ENCODE data around the gene EML3.
A peak's percentile ranks its signal among the peaks of the same experiment; 100 is the strongest.

Gene EML3

DNA sequence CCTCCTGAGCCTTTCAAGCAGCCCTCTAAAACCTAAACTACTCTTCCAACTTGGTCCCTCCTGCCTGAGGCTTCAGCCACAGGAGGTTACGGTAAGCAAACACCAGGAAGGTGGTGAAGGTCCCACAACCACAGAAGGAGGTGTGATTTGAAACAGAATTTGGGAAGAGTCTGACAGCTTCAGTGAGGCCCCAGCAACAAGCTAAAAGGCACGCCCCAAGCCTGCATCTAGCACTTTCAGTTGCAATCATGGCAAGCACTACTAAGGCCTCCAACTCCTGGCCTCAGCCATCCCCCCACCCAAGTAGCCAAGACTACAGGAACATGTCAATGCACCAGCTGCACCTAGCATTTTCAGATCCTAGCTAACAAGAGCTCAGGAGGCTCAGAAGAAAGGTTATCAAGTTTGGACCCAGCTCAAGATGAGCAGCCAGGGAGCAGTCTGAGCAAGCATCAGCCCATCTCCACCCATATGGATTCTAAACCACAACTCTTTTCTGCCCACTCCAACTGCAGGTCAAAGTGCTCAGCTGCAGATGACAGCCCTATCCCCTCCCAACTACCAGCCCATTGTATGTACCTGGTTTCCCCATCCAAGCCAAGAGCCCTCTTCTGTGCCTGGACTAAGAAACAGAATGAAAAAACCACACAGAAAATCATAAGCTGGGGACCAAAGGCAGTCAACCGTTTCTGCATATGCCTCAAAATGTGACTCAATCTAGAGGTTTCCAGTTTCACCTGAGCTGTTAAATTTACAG is 55.5 kb downstream of the EML3 start:
- Histone ChIP-seq H3K27ac (ENCODE audit: low read depth, low read length, severe bottlenecking) (peak overlapping the region; percentile 96), H3K9me3 (ENCODE audit: control insufficient read depth, low read length) (no peaks in the 10 kb centered on the region), H3K4me3 (ENCODE audit: extremely low read depth, insufficient read depth, low read length, poor library complexity, severe bottlenecking) (no peak overlapping the region), H3K36me3 (ENCODE audit: control insufficient read depth, insufficient read depth, low read length) (peaks cover 57% of the 10 kb centered on the region), H3K4me1 (ENCODE audit: control insufficient read depth, insufficient read depth, low read length, poor library complexity, severe bottlenecking) (peaks cover 78% of the 10 kb centered on the region)
- WGBS, 2 experiments (ENCODE audit: insufficient coverage in 2 of 2), result 89 to 92% methylated on average over 3 of the region's 3 CpGs

DNA sequence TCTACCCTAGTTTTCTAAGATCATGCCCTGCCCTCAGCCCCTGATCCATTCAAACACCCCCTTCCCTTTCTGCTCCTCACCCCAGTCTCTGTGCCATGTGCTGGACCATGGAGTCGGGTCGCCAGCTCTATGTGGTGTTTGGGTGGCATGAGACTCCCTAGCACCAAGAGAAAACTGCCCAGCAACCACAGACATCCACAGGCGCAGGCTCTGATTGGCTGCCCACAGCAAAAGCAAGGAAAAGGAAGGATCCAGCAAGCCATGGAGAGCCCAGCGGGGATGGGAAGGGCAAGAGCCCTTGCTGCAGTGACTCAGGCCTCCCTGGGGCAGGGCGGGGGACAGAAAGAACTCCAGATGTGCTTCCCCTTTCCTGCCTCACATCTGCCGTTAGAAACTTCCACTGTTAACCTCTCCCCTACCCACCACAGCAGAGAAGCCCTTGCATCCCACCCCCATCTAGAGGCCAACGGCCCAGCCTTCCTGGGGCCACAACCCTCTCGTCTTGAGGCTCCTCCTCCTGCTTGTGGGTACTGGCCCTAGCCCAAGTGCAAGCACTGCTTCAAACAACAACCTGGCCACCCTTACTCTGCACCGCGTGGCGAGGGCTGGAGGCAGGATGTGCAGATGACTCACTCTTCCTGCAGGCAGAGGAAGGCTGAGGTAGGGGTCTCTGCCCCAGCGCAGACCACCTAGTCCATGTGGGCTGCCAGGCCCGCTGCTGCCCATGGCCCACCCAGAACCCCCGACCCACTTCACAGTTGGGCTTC is 56.3 kb downstream of the EML3 start:
- Histone ChIP-seq H3K36me3 (ENCODE audit: control insufficient read depth, insufficient read depth, low read length) (peaks cover 49% of the 10 kb centered on the region), H3K4me3 (ENCODE audit: extremely low read depth, insufficient read depth, low read length, poor library complexity, severe bottlenecking) (no peak overlapping the region), H3K9me3 (ENCODE audit: control insufficient read depth, low read length) (no peaks in the 10 kb centered on the region), H3K27ac (ENCODE audit: low read depth, low read length, severe bottlenecking) (peak overlapping the region; percentile 96), H3K4me1 (ENCODE audit: control insufficient read depth, insufficient read depth, low read length, poor library complexity, severe bottlenecking) (peaks cover 82% of the 10 kb centered on the region)
- 37 to 44% methylated on average over 5 to 8 of the region's 14 CpGs for WGBS, 2 experiments (ENCODE audit: insufficient coverage in 2 of 2)

DNA sequence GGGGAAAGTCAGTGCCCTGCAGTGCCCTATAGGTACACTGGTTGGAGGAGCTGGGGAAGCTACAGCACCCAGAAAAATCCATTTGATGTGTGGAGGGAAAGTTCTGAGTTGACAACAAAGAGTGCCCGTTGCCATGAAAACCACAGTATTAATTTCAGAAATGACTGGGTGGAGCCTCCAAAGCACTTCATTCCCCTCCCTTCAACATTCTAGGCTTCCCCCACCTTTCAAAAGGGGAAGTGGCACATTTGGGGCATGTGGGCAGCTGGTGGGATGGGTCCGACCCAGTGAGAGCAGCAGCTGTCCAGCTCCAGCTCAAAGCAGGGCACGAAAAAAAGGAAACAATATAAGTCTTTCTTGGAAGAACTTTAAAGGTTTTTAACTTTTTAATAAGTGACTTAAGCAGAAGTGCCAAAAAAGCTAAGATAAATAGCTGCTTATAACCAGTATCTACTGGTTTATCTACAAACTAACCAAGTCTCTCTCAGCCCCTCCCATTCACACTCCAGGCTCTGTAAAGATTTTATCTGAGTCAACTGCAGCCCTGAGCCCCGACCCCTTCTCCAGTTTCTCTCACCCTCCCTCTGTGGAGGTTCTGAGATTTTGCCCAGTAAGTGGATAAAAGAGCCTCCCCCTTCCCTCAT is 57.0 kb downstream of the EML3 start:
- Histone ChIP-seq H3K4me1 (ENCODE audit: control insufficient read depth, insufficient read depth, low read length, poor library complexity, severe bottlenecking) (peaks cover 82% of the 10 kb centered on the region), H3K36me3 (ENCODE audit: control insufficient read depth, insufficient read depth, low read length) (peaks cover 48% of the 10 kb centered on the region), H3K4me3 (ENCODE audit: extremely low read depth, insufficient read depth, low read length, poor library complexity, severe bottlenecking) (no peak overlapping the region), H3K27ac (ENCODE audit: low read depth, low read length, severe bottlenecking) (peak overlapping the region; percentile 96), H3K9me3 (ENCODE audit: control insufficient read depth, low read length) (no peaks in the 10 kb centered on the region)
- 17% methylated on average over 1 of the region's 4 CpGs; no CpG with 5 or more reads in 1 of the 2 experiments for WGBS, 2 experiments (ENCODE audit: insufficient coverage in 2 of 2)

DNA sequence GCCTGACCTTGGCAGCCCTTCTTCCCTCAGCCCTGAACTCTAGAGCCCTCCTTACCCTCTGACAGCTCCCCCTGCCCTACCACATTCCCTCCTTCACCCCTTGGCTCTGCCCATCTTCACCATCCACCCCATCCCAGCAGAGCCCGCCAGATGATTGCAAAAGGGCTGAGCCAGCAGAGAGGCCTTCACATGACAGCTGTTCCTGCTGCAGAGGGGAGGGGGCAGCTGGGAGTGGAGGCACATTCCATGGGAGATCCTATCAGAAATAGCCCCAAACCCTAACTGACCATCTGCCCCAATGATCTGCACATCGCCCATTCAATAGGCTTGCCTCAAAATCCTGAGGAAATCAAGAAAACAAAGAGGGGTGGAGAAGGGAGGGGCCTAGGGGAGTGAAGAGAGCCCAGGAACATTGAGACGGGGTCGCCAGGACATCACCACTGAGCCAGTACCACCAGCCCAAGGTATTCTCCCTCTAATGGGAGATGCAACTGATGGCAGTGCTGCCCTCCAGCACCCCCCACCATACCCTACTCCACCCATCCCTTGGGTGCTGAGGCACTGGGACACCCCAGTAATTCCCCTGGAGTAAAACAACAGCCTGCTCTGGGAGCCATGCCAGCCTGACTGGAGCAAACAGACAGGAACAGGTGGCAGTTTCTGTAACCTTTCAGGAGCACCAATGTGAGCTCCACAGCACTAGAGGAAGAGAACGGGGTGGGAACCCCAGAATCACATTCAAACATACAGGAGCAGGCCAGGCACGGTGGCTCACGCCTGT is 58.0 kb downstream of the EML3 start:
- H3K4me1 ChIP-seq (ENCODE audit: control insufficient read depth, insufficient read depth, low read length, poor library complexity, severe bottlenecking), result peaks cover 74% of the 10 kb centered on the region
- peak overlapping the region; percentile 98 for H3K27ac ChIP-seq (ENCODE audit: low read depth, low read length, severe bottlenecking)
- WGBS, 2 experiments (ENCODE audit: insufficient coverage in 2 of 2), result 85 to 87% methylated on average over 4 of the region's 7 CpGs
- peaks cover 40% of the 10 kb centered on the region for H3K36me3 ChIP-seq (ENCODE audit: control insufficient read depth, insufficient read depth, low read length)
- no peaks in the 10 kb centered on the region for H3K9me3 ChIP-seq (ENCODE audit: control insufficient read depth, low read length)
- H3K4me3 ChIP-seq (ENCODE audit: extremely low read depth, insufficient read depth, low read length, poor library complexity, severe bottlenecking), result no peak overlapping the region

DNA sequence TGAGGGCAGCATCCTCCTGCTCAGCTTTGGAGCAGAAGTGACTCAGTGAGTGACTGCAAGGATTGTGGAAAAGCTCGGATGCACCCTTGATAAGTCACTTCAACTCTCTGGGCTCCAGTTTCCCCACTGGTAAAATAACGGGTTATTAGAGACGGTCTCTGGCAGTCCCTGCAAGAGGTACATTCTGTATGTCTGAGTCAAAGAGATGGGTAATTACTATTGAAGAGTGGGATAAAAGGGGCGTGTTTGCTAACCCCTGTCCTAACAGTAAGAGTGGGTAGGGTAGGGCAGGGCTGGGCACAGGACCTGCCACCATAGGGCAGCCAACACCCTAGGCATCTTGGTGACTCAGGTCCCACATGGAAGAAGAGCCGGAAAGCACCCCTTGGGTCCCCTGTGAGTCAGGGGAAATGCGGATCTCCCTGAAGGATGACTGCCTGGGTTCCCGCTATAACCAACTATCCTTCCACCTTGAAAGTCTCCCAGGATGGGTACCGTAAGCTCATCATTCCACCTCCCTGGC is 58.7 kb downstream of the EML3 start:
- WGBS, 2 experiments (ENCODE audit: insufficient coverage in 2 of 2), result 81 to 100% methylated on average over 3 to 8 of the region's 8 CpGs
- Histone ChIP-seq H3K27ac (ENCODE audit: low read depth, low read length, severe bottlenecking) (peak overlapping the region; percentile 98), H3K36me3 (ENCODE audit: control insufficient read depth, insufficient read depth, low read length) (peaks cover 33% of the 10 kb centered on the region), H3K9me3 (ENCODE audit: control insufficient read depth, low read length) (no peaks in the 10 kb centered on the region), H3K4me1 (ENCODE audit: control insufficient read depth, insufficient read depth, low read length, poor library complexity, severe bottlenecking) (peaks cover 70% of the 10 kb centered on the region), H3K4me3 (ENCODE audit: extremely low read depth, insufficient read depth, low read length, poor library complexity, severe bottlenecking) (peak overlapping the region; percentile 12)

DNA sequence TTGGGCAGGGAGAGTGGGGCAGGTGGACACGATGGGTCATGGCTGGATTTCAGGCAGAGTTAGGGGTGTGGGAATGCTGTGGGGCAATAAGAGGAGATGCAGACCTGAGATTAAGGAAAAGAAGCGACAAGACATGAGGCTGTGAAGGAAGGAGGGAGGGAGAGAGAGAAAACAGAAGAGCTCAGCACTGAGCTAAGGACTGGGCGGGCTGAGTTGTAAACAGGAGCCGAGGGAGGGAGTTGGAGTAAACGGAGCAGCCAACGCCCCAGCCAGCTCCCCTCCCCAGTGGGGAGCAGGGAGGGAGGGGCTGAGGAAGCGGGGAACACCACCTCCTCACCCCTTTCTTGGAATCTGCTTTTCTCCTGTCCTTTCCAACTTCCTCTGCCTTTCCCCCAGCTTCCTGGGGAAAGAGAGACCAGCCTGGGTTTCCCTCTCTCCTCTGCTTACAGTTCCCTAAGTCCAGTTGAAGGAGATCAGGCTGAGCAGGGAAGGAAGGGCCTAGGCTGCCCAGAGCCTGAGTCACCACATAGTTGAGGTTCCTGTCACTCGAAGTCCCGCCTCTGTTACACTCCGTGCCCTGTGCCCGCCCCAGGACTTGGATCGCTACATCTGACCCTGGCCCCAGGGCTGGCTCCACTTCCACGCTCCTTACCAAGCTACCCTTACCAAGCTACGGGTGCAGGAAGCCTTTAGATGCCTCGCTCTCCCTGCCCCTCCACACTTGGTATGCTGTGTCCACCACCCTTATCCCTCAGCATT is 59.3 kb downstream of the EML3 start:
- Histone ChIP-seq H3K4me1 (ENCODE audit: control insufficient read depth, insufficient read depth, low read length, poor library complexity, severe bottlenecking) (peaks cover 71% of the 10 kb centered on the region), H3K27ac (ENCODE audit: low read depth, low read length, severe bottlenecking) (peak overlapping the region; percentile 98), H3K4me3 (ENCODE audit: extremely low read depth, insufficient read depth, low read length, poor library complexity, severe bottlenecking) (peak overlapping the region; percentile 12), H3K9me3 (ENCODE audit: control insufficient read depth, low read length) (no peaks in the 10 kb centered on the region), H3K36me3 (ENCODE audit: control insufficient read depth, insufficient read depth, low read length) (peaks cover 26% of the 10 kb centered on the region)
- WGBS, 2 experiments (ENCODE audit: insufficient coverage in 2 of 2), result 16 to 18% methylated on average over 12 of the region's 15 CpGs

DNA sequence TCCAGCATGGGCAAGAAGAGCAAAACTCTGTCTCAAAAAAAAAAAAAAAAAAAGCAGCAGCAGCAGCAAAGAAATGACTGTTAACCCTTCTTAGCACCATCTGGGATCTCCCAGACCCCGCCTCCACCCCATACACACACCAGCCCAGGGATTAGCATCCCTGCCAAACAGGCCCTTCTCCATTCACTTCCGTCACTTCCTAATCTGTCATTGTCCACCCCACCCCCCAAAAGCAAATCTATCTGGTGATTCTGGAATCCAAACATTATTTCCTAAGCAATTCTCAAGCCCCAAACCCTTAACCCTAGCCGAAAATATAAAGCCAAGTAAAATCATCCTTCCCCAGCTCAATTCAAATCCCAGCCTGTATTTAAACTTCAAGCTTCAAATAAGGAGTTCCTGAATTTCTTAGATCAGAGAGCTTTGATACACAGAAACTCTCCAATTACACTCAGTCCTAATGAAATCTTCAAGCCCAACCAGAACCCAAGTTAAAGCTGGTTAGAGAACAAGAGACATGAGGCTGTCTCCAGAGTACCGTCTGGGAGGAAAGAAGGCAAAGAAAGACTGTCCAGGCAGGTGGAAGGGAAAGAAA is 60.0 kb downstream of the EML3 start:
- Histone ChIP-seq H3K27ac (ENCODE audit: low read depth, low read length, severe bottlenecking) (peak overlapping the region; percentile 98), H3K36me3 (ENCODE audit: control insufficient read depth, insufficient read depth, low read length) (peaks cover 20% of the 10 kb centered on the region), H3K9me3 (ENCODE audit: control insufficient read depth, low read length) (no peaks in the 10 kb centered on the region), H3K4me3 (ENCODE audit: extremely low read depth, insufficient read depth, low read length, poor library complexity, severe bottlenecking) (peak overlapping the region; percentile 12), H3K4me1 (ENCODE audit: control insufficient read depth, insufficient read depth, low read length, poor library complexity, severe bottlenecking) (peaks cover 71% of the 10 kb centered on the region)
- WGBS, 2 experiments (ENCODE audit: insufficient coverage in 2 of 2), result 62 to 75% methylated on average over 2 to 4 of the region's 4 CpGs
